GM19467 (cell line): ENCODE measurements around the gene NIPSNAP2.
A peak's percentile ranks its signal among the peaks of the same experiment; 100 is the strongest.
"Not testable (repeated sequence)": the region's sequence is repeated elsewhere in the genome, so short reads cannot be mapped to it uniquely, and the experiment has no call there.

Experiments
- ATAC-seq: cut with Tn5 transposase; IDR thresholded peaks from one replicate; pipeline ENCODE4 v1.9.1; 2021; ENCODE audit warnings: mild to moderate bottlenecking, moderate library complexity; ENCODE audit not compliant: unreplicated experiment

NIPSNAP2 gene

GRCh38 chr7:55975988-55976633 lies 11.7 kb downstream of the NIPSNAP2 start:
- no peak for ATAC-seq

- no peak for ATAC-seq
Measured at GRCh38 chr7:55977831-55978230, 13.4 kb downstream of the NIPSNAP2 start.

GRCh38 chr7:55980266-55980665 lies 15.9 kb downstream of the NIPSNAP2 start:
- ATAC-seq, result no peak

GRCh38 chr7:55983537-55983936 lies 19.2 kb downstream of the NIPSNAP2 start:
- ATAC-seq, result no peak

- ATAC-seq, result no peak
Measured at GRCh38 chr7:55992346-55992745, 28.0 kb downstream of the NIPSNAP2 start.

- ATAC-seq, result no peak
Measured at GRCh38 chr7:55996856-55997500, 32.6 kb downstream of the NIPSNAP2 start.

- no peak for ATAC-seq
Measured at GRCh38 chr7:56003749-56004148, 39.4 kb downstream of the NIPSNAP2 start.

GRCh38 chr7:56007167-56007652 lies 42.8 kb downstream of the NIPSNAP2 start:
- no peak for ATAC-seq

GRCh38 chr7:56007891-56008290 lies 43.5 kb downstream of the NIPSNAP2 start:
- ATAC-seq, result no peak

- ATAC-seq, result no peak
Measured at GRCh38 chr7:56009695-56010094, 45.3 kb downstream of the NIPSNAP2 start.

GRCh38 chr7:56017015-56017414 lies 52.6 kb downstream of the NIPSNAP2 start:
- ATAC-seq, result not testable (repeated sequence)

- ATAC-seq, result no peak
Measured at GRCh38 chr7:56019501-56019900, 55.1 kb downstream of the NIPSNAP2 start.

GRCh38 chr7:56023500-56023899 lies 59.1 kb downstream of the NIPSNAP2 start:
- no peak for ATAC-seq

- ATAC-seq, result no peak
Measured at GRCh38 chr7:56026538-56026937, 62.2 kb downstream of the NIPSNAP2 start.

GRCh38 chr7:56028942-56029630 lies 64.7 kb downstream of the NIPSNAP2 start:
- no peak for ATAC-seq

- no peak for ATAC-seq
Measured at GRCh38 chr7:56030340-56030739, 66.0 kb downstream of the NIPSNAP2 start.

- ATAC-seq, result not testable (repeated sequence)
Measured at GRCh38 chr7:56031556-56031955, 67.2 kb downstream of the NIPSNAP2 start.

GRCh38 chr7:56032578-56032977 lies 68.2 kb downstream of the NIPSNAP2 start:
- not testable (repeated sequence) for ATAC-seq

GRCh38 chr7:56033671-56034432 lies 69.5 kb downstream of the NIPSNAP2 start:
- ATAC-seq, result peak; percentile 98

- no peak for ATAC-seq
Measured at GRCh38 chr7:56040730-56041129, 76.3 kb downstream of the NIPSNAP2 start.

GRCh38 chr7:56045758-56046157 lies 81.4 kb downstream of the NIPSNAP2 start:
- ATAC-seq, result not testable (repeated sequence)
